OCI-LY1 (cell line): ENCODE results near the gene ZNF687.

Experiments
- H2AFZ ChIP-seq: fragments of 200-600 bp; sonication (generic), shearing (Covaris generic); 2 replicates; pipeline ENCODE4 v1.6.0; 2014; ENCODE audit warnings: antibody characterized with exemption, mild to moderate bottlenecking, low read length
- H3F3A ChIP-seq: fragments of 200-600 bp; sonication (generic), shearing (Covaris generic); 2 replicates; pipeline ENCODE4 v1.6.0; 2014; ENCODE audit warnings: mild to moderate bottlenecking, antibody characterized with exemption, low read length, moderate library complexity; ENCODE audit not compliant: insufficient read depth
- H3K27ac ChIP-seq: fragments of 200-600 bp; sonication (generic); 2 replicates; pipeline ENCODE4 v1.5.1; 2014; ENCODE audit warnings: low read length, mixed run types, mild to moderate bottlenecking, low read depth; ENCODE audit not compliant: poor library complexity, severe bottlenecking
- H3K27me3 ChIP-seq: fragments of 200-600 bp; sonication (generic); 2 replicates; pipeline ENCODE4 v1.6.0; 2014; ENCODE audit warnings: antibody characterized with exemption, mild to moderate bottlenecking, low read length, moderate library complexity; ENCODE audit not compliant: insufficient read depth
- H3K36me3 ChIP-seq: fragments of 200-600 bp; sonication (generic); 2 replicates; pipeline ENCODE4 v1.6.1; 2014; ENCODE audit warnings: mild to moderate bottlenecking, antibody characterized with exemption, low read length, moderate library complexity, mixed read lengths; ENCODE audit not compliant: insufficient read depth
- H3K4me1 ChIP-seq: fragments of 200-600 bp; sonication (generic); 2 replicates; pipeline ENCODE4 v1.5.1; 2014; ENCODE audit warnings: mild to moderate bottlenecking, low read length, moderate library complexity; ENCODE audit not compliant: insufficient read depth, severe bottlenecking
- H3K4me2 ChIP-seq: fragments of 200-600 bp; sonication (generic), shearing (Covaris generic); 2 replicates; pipeline ENCODE4 v1.6.1; 2014; ENCODE audit warnings: low read length
- H3K4me3 ChIP-seq: fragments of 200-600 bp; sonication (generic); 2 replicates; pipeline ENCODE4 v1.5.1; 2014; ENCODE audit warnings: low read length, low read depth, mild to moderate bottlenecking, mixed read lengths; ENCODE audit not compliant: poor library complexity, severe bottlenecking
- H3K79me2 ChIP-seq: fragments of 200-600 bp; shearing (Covaris generic); 2 replicates; pipeline ENCODE4 v1.6.1; 2016; ENCODE audit warnings: mixed run types, low read length, mixed read lengths; ENCODE audit not compliant: insufficient read depth
- H3K9ac ChIP-seq: fragments of 200-600 bp; sonication (generic), shearing (Covaris generic); 2 replicates; pipeline ENCODE4 v1.6.1; 2014; ENCODE audit warnings: mild to moderate bottlenecking, low read length, mixed read lengths
- H3K9me2 ChIP-seq: fragments of 200-600 bp; sonication (generic), shearing (Covaris generic); 2 replicates; pipeline ENCODE4 v1.6.1; 2014; ENCODE audit warnings: low read depth, mild to moderate bottlenecking, low read length, mixed read lengths
- H3K9me3 ChIP-seq: fragments of 200-600 bp; shearing (Covaris generic); 2 replicates; pipeline ENCODE4 v1.6.1; 2014; ENCODE audit warnings: low read length, mixed read lengths
- H4K20me1 ChIP-seq: fragments of 200-600 bp; sonication (generic), shearing (Covaris generic); 2 replicates; pipeline ENCODE4 v1.6.0; 2016; ENCODE audit warnings: mild to moderate bottlenecking, low read length; ENCODE audit not compliant: insufficient read depth
- CTCF ChIP-seq: fragments of 200-600 bp; sonication (generic), shearing (Covaris generic); IDR thresholded peaks from 2 replicates; pipeline ENCODE4 v1.5.1; 2017; ENCODE audit warnings: mild to moderate bottlenecking, antibody characterized with exemption, low read length, moderate library complexity, mixed read lengths
- EZH2 ChIP-seq: fragments of 200-600 bp; sonication (generic), shearing (Covaris generic); IDR thresholded peaks from 2 replicates; pipeline ENCODE4 v1.8.0; 2017; ENCODE audit warnings: borderline replicate concordance, mixed run types, mild to moderate bottlenecking, antibody characterized with exemption, low read length, moderate library complexity, mixed read lengths

ZNF687 gene

GRCh38 chr1:151318975-151319374 lies 36.9 kb downstream of the ZNF687 start:
- Histone ChIP-seq H2AFZ (no peak overlapping the region), H3K27me3 (no peaks in the 10 kb centered on the region), H3K79me2 (no peaks in the 10 kb centered on the region), H3K9me3 (no peaks in the 10 kb centered on the region), H3K4me1 (no peaks in the 10 kb centered on the region), H3K4me3 (no peak overlapping the region), H3K36me3 (peaks cover 57% of the 10 kb centered on the region), H3K27ac (no peak overlapping the region), H3K9ac (no peak overlapping the region), H4K20me1 (no peaks in the 10 kb centered on the region), H3K9me2 (no peaks in the 10 kb centered on the region), H3K4me2 (no peak overlapping the region), H3F3A (no peaks in the 10 kb centered on the region)
- TF ChIP-seq CTCF (no peak), EZH2 (no peak)

- peaks cover 5% of the 10 kb centered on the region; the same call in 1 of the 2 replicates for H3K79me2 ChIP-seq
- no peaks in the 10 kb centered on the region for H3K27me3 ChIP-seq
- TF ChIP-seq EZH2 (no peak), CTCF (no peak)
- no peak overlapping the region for H3K4me3 ChIP-seq
- H3K27ac ChIP-seq = no peak overlapping the region
- H3F3A ChIP-seq = 0 out of 2 replicates have a peak, but pooled peaks cover 4% of the 10 kb centered on the region
- no peaks in the 10 kb centered on the region for H3K9me3 ChIP-seq
- no peaks in the 10 kb centered on the region for H4K20me1 ChIP-seq
- H3K9ac ChIP-seq = no peak overlapping the region
- peaks cover 40% of the 10 kb centered on the region for H3K36me3 ChIP-seq
- no peaks in the 10 kb centered on the region for H3K9me2 ChIP-seq
- H3K4me2 ChIP-seq = no peak overlapping the region
- no peak overlapping the region for H2AFZ ChIP-seq
- H3K4me1 ChIP-seq = peaks cover 20% of the 10 kb centered on the region
Observed at GRCh38 chr1:151324390-151324930, 42.4 kb downstream of the ZNF687 start.

- no peak overlapping the region for H3K4me3 ChIP-seq
- H3K4me1 ChIP-seq = peaks cover 20% of the 10 kb centered on the region
- H3K79me2 ChIP-seq = peaks cover 5% of the 10 kb centered on the region; the same call in 1 of the 2 replicates
- H3K9me3 ChIP-seq = no peaks in the 10 kb centered on the region
- no peak overlapping the region for H3K9ac ChIP-seq
- no peaks in the 10 kb centered on the region for H3K27me3 ChIP-seq
- 0 out of 2 replicates have a peak, but pooled peaks cover 4% of the 10 kb centered on the region for H3F3A ChIP-seq
- H2AFZ ChIP-seq = no peak overlapping the region
- no peak overlapping the region; the same call in 1 of the 2 replicates for H3K4me2 ChIP-seq
- peaks cover 35% of the 10 kb centered on the region for H3K36me3 ChIP-seq
- H4K20me1 ChIP-seq = no peaks in the 10 kb centered on the region
- TF ChIP-seq EZH2 (no peak), CTCF (no peak)
- no peak overlapping the region for H3K27ac ChIP-seq
- no peaks in the 10 kb centered on the region for H3K9me2 ChIP-seq
Observed at GRCh38 chr1:151325231-151325630, 43.1 kb downstream of the ZNF687 start.
